ENCODE results near the gene ADSS1. TPM values are rescaled to one million over a fixed set of nuclear protein-coding genes. Genes with fewer than 3 reads are reported as not detected.
A peak's percentile ranks its signal among the peaks of the same experiment; 100 is the strongest.

The ADSS1 gene
- total and polyA plus RNA-seq, 2 donors = 5.4 to 8.4 TPM

- 78% methylated on average over 18 of the region's 18 CpGs for WGBS
- Histone ChIP-seq H3K36me3 (ENCODE audit: insufficient read depth) (peaks cover 7% of the 10 kb centered on the region), H3K27ac (ENCODE audit: low read depth) (no peak overlapping the region)
These were observed 45.5 kb downstream of the ADSS1 start for GRCh38 chr14:104769324-104770071.

GRCh38 chr14:104770072-104770579 is 46.1 kb downstream of the ADSS1 start:
- Histone ChIP-seq H3K4me3 (ENCODE audit: low read depth, low read length) (no peak overlapping the region), H3K4me1 (ENCODE audit: insufficient read depth) (no peaks in the 10 kb centered on the region), H3K27ac (ENCODE audit: low read depth) (no peak overlapping the region), H3K36me3 (ENCODE audit: insufficient read depth) (peaks cover 7% of the 10 kb centered on the region)
- DNase-seq (ENCODE audit: extremely low spot score) = no peak
- WGBS = 79% methylated on average over 24 of the region's 24 CpGs

More at GRCh38 chr14:104769324-104770071, 45.5 kb downstream of the ADSS1 start:
- DNase-seq (ENCODE audit: extremely low spot score) = no peak
- H3K4me3 ChIP-seq (ENCODE audit: low read depth, low read length) = no peak overlapping the region
- no peaks in the 10 kb centered on the region for H3K4me1 ChIP-seq (ENCODE audit: insufficient read depth)

- Histone ChIP-seq H3K4me1 (ENCODE audit: insufficient read depth) (no peaks in the 10 kb centered on the region), H3K36me3 (ENCODE audit: insufficient read depth) (peaks cover 7% of the 10 kb centered on the region), H3K4me3 (ENCODE audit: low read depth, low read length) (no peak overlapping the region), H3K27ac (ENCODE audit: low read depth) (no peak overlapping the region)
- 92% methylated on average over 5 of the region's 5 CpGs for WGBS
- DNase-seq (ENCODE audit: extremely low spot score) = no peak
These were observed 46.8 kb downstream of the ADSS1 start for GRCh38 chr14:104770851-104771272.

GRCh38 chr14:104771374-104771773 is 47.3 kb downstream of the ADSS1 start:
- H3K4me1 ChIP-seq (ENCODE audit: insufficient read depth) = no peaks in the 10 kb centered on the region
- no peak overlapping the region for H3K27ac ChIP-seq (ENCODE audit: low read depth)
- peaks cover 7% of the 10 kb centered on the region for H3K36me3 ChIP-seq (ENCODE audit: insufficient read depth)
- WGBS = over 99% methylated on average over 4 of the region's 4 CpGs
- DNase-seq (ENCODE audit: extremely low spot score) = no peak
- no peak overlapping the region for H3K4me3 ChIP-seq (ENCODE audit: low read depth, low read length)

- Histone ChIP-seq H3K36me3 (ENCODE audit: insufficient read depth) (peaks cover 7% of the 10 kb centered on the region), H3K27ac (ENCODE audit: low read depth) (no peak overlapping the region), H3K4me3 (ENCODE audit: low read depth, low read length) (no peak overlapping the region), H3K4me1 (ENCODE audit: insufficient read depth) (no peaks in the 10 kb centered on the region)
- 88% methylated on average over 34 of the region's 34 CpGs for WGBS
- DNase-seq (ENCODE audit: extremely low spot score) = no peak
These were observed 48.1 kb downstream of the ADSS1 start for GRCh38 chr14:104771918-104772706.

GRCh38 chr14:104772707-104773504 is 48.9 kb downstream of the ADSS1 start:
- peaks cover 7% of the 10 kb centered on the region for H3K36me3 ChIP-seq (ENCODE audit: insufficient read depth)
- WGBS = 92% methylated on average over 38 of the region's 38 CpGs
- no peak overlapping the region for H3K27ac ChIP-seq (ENCODE audit: low read depth)
- no peaks in the 10 kb centered on the region for H3K4me1 ChIP-seq (ENCODE audit: insufficient read depth)
- no peak for DNase-seq (ENCODE audit: extremely low spot score)
- H3K4me3 ChIP-seq (ENCODE audit: low read depth, low read length) = no peak overlapping the region

GRCh38 chr14:104773505-104774452 is 49.8 kb downstream of the ADSS1 start:
- Histone ChIP-seq H3K36me3 (ENCODE audit: insufficient read depth) (peaks cover 7% of the 10 kb centered on the region), H3K4me1 (ENCODE audit: insufficient read depth) (no peaks in the 10 kb centered on the region), H3K4me3 (ENCODE audit: low read depth, low read length) (no peak overlapping the region), H3K27ac (ENCODE audit: low read depth) (no peak overlapping the region)
- 86% methylated on average over 46 of the region's 46 CpGs for whole genome bisulfite sequencing
- no peak for DNase-seq (ENCODE audit: extremely low spot score)

GRCh38 chr14:104774453-104775072 is 50.5 kb downstream of the ADSS1 start:
- H3K27ac ChIP-seq (ENCODE audit: low read depth) = no peak overlapping the region
- H3K4me1 ChIP-seq (ENCODE audit: insufficient read depth) = no peaks in the 10 kb centered on the region
- 80% methylated on average over 20 of the region's 20 CpGs for WGBS
- DNase-seq (ENCODE audit: extremely low spot score) = peak; percentile 15
- peaks cover 7% of the 10 kb centered on the region for H3K36me3 ChIP-seq (ENCODE audit: insufficient read depth)
- H3K4me3 ChIP-seq (ENCODE audit: low read depth, low read length) = no peak overlapping the region

GRCh38 chr14:104775073-104775489 is 51.1 kb downstream of the ADSS1 start:
- DNase-seq (ENCODE audit: extremely low spot score) = no peak
- H3K27ac ChIP-seq (ENCODE audit: low read depth) = no peak overlapping the region
- peaks cover 7% of the 10 kb centered on the region for H3K36me3 ChIP-seq (ENCODE audit: insufficient read depth)
- H3K4me1 ChIP-seq (ENCODE audit: insufficient read depth) = no peaks in the 10 kb centered on the region
- H3K4me3 ChIP-seq (ENCODE audit: low read depth, low read length) = no peak overlapping the region
- 87% methylated on average over 13 of the region's 13 CpGs for WGBS

GRCh38 chr14:104776481-104776880 is 52.5 kb downstream of the ADSS1 start:
- H3K36me3 ChIP-seq (ENCODE audit: insufficient read depth) = peaks cover 7% of the 10 kb centered on the region
- 98% methylated on average over 15 of the region's 15 CpGs for WGBS
- no peak overlapping the region for H3K27ac ChIP-seq (ENCODE audit: low read depth)
- H3K4me3 ChIP-seq (ENCODE audit: low read depth, low read length) = no peak overlapping the region
- no peak for DNase-seq (ENCODE audit: extremely low spot score)
- no peaks in the 10 kb centered on the region for H3K4me1 ChIP-seq (ENCODE audit: insufficient read depth)

GRCh38 chr14:104776961-104777807 is 53.2 kb downstream of the ADSS1 start:
- no peak for DNase-seq (ENCODE audit: extremely low spot score)
- H3K27ac ChIP-seq (ENCODE audit: low read depth) = no peak overlapping the region
- H3K4me1 ChIP-seq (ENCODE audit: insufficient read depth) = no peaks in the 10 kb centered on the region
- WGBS = 78% methylated on average over 16 of the region's 16 CpGs
- H3K36me3 ChIP-seq (ENCODE audit: insufficient read depth) = peaks cover 6% of the 10 kb centered on the region
- no peak overlapping the region for H3K4me3 ChIP-seq (ENCODE audit: low read depth, low read length)

All from urinary bladder (tissue), 4 donors.